HUES64 (cell line): ENCODE measurements around the gene PARG.
"Not testable (repeated sequence)": the region's sequence is repeated elsewhere in the genome, so short reads cannot be mapped to it uniquely, and the experiment has no call there.

Source experiments
- H3K27ac ChIP-seq: 2 replicates; pipeline ENCODE4 v1.7.0; 2013; ENCODE audit warnings: low read depth, low read length, inconsistent platforms
- H3K27me3 ChIP-seq: 2 replicates; pipeline ENCODE4 v1.6.1; 2013; ENCODE audit warnings: mild to moderate bottlenecking, low read length; ENCODE audit not compliant: insufficient read depth
- H3K36me3 ChIP-seq: 2 replicates; pipeline ENCODE4 v1.6.1; 2013; ENCODE audit warnings: mild to moderate bottlenecking, low read length; ENCODE audit not compliant: insufficient read depth
- H3K4me1 ChIP-seq: 2 replicates; pipeline ENCODE4 v1.6.1; 2013; ENCODE audit warnings: mild to moderate bottlenecking, low read length, moderate library complexity; ENCODE audit not compliant: insufficient read depth
- H3K4me3 ChIP-seq: 2 replicates; pipeline ENCODE4 v1.5.1; 2013; ENCODE audit warnings: mild to moderate bottlenecking, low read length, moderate library complexity
- H3K9ac ChIP-seq: 2 replicates; pipeline ENCODE4 v1.6.1; 2013; ENCODE audit warnings: mild to moderate bottlenecking, low read depth, low read length
- H3K9me3 ChIP-seq: 2 replicates; pipeline ENCODE4 v1.6.1; 2013; ENCODE audit warnings: low read depth, low read length; ENCODE audit not compliant: insufficient read depth
- WGBS: fragments of 150-250, 120-280 bp; methylation state at CpG from one replicate; pipeline ENCODE4 v1.1.7; 2013; ENCODE audit warnings: missing lambda C conversion rate; 5-methylcytosine and 5-hydroxymethylcytosine counted together

Gene PARG

GRCh38 chr10:49772944-49773343, 168.9 kb downstream of the PARG start:
- 58% methylated on average over 5 of the region's 5 CpGs for WGBS
- H3K9me3 ChIP-seq, H3K36me3 ChIP-seq, H3K4me1 ChIP-seq, H3K27ac ChIP-seq, H3K4me3 ChIP-seq, H3K9ac ChIP-seq: not testable (repeated sequence)
- peaks cover 19% of the 10 kb centered on the region for H3K27me3 ChIP-seq

- H3K36me3 ChIP-seq, H3K9ac ChIP-seq, H3K4me3 ChIP-seq, H3K27ac ChIP-seq, H3K4me1 ChIP-seq, H3K9me3 ChIP-seq: not testable (repeated sequence)
- WGBS: 82% methylated on average over 11 of the region's 11 CpGs
- peaks cover 21% of the 10 kb centered on the region for H3K27me3 ChIP-seq
These were observed 170.8 kb downstream of the PARG start for GRCh38 chr10:49771046-49771445.

GRCh38 chr10:49769692-49770091, 172.1 kb downstream of the PARG start:
- no peak overlapping the region for H3K4me3 ChIP-seq
- H3K4me1 ChIP-seq: peaks cover 4% of the 10 kb centered on the region; the same call in 1 of the 2 replicates
- H3K9ac ChIP-seq: no peak overlapping the region
- H3K36me3 ChIP-seq: no peaks in the 10 kb centered on the region
- peaks cover 21% of the 10 kb centered on the region for H3K27me3 ChIP-seq
- H3K27ac ChIP-seq: no peak overlapping the region
- H3K9me3 ChIP-seq: no peaks in the 10 kb centered on the region; the same call in 1 of the 2 replicates
- WGBS: 97% methylated on average over 8 of the region's 8 CpGs

DNA sequence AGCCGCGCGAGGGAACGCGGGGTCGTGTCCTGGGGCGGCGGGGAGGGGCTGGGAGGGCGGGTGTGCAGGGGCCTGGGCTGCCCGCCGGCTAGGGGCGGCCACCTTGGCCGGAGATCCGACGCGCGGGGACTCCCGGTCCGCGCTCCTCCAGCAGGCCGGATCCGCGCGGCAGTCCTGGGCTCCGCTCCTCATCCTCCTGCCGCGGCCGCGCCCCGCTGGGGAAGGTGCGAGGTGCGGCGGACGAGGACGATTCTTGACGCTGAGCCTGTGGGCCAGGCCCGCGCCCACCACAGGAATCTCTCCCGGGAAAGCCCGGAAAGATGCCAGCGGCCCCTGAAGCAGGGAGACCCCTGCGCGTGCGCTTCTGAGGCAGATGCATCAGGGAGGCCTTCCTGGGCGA, 173.1 kb downstream of the PARG start:
- Histone ChIP-seq H3K9me3 (no peaks in the 10 kb centered on the region; the same call in 1 of the 2 replicates), H3K36me3 (no peaks in the 10 kb centered on the region), H3K4me3 (no peak overlapping the region), H3K9ac (no peak overlapping the region), H3K27me3 (peaks cover 21% of the 10 kb centered on the region), H3K4me1 (peaks cover 4% of the 10 kb centered on the region; the same call in 1 of the 2 replicates), H3K27ac (no peak overlapping the region)
- 96% methylated on average over 45 of the region's 45 CpGs for WGBS

DNA sequence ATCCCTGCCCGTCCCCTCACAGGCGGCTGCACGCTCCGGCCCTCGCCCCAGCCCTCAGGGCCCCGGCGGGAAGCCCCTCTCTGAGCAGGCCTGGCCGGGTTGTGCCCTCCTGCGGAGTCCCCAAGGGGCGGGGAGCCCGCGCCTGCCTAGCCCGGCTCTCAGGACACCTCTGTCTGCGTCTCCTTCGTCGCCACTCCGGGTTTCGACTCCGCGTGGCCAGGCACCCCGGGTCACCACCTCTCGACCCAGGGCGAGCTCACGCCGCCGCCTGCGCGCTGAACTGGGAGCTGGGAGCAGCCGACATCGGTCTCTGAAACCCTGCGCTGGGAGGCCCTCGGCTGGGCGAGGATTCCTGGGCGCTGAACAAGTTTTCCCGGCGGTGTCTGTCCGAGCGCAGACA, 173.5 kb downstream of the PARG start:
- Histone ChIP-seq H3K36me3 (no peaks in the 10 kb centered on the region), H3K27ac (no peak overlapping the region), H3K9ac (no peak overlapping the region), H3K4me1 (peaks cover 4% of the 10 kb centered on the region; the same call in 1 of the 2 replicates), H3K27me3 (peaks cover 25% of the 10 kb centered on the region), H3K9me3 (no peaks in the 10 kb centered on the region; the same call in 1 of the 2 replicates), H3K4me3 (no peak overlapping the region)
- 93% methylated on average over 38 of the region's 38 CpGs for WGBS
